NCI-H187 (cell line): Measurements from ENCODE around the gene PEX11A.

ENCODE experiments used
- DNase-seq, 2 experiments: peaks; one replicate each; lab custom pipeline; 2025; lab: John Stamatoyannopoulos, UW

The PEX11A gene

GRCh38 chr15:89654847-89655805 is 35.4 kb downstream of the PEX11A start, which contains the start of gene KIF7:
Gene KIF7 (minus strand): TSS chr15:89655467. CDS start chr15:89652930, 2,537 bp downstream.
- no peak for DNase-seq

GRCh38 chr15:89654301-89654761 is 36.2 kb downstream of the PEX11A start:
- DNase-seq = no peak

- no peak for DNase-seq
Observed at GRCh38 chr15:89653578-89653977, 37.0 kb downstream of the PEX11A start.

DNA sequence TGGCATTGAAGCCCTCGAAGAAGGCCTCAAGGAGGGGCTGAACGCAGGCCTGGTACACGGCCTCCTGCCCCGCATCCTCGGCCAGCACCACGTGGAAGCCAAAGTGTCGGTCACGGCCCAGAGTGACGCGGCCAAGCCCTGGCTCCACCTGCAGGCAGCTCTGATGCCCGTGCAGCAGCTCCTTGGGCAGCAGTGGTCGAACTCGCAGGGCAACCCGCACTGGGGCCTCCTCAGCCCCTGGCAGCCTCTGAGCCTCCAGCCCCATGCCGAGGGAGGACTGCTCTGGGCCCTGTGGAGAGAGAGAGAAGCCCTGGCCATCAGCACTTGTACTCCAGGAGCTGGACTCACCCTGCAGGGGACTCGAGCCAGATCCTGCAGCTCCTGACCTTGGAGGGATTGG is 37.9 kb downstream of the PEX11A start:
- DNase-seq = no peak

- DNase-seq = no peak
Observed at GRCh38 chr15:89652131-89652530, 38.4 kb downstream of the PEX11A start.

DNA sequence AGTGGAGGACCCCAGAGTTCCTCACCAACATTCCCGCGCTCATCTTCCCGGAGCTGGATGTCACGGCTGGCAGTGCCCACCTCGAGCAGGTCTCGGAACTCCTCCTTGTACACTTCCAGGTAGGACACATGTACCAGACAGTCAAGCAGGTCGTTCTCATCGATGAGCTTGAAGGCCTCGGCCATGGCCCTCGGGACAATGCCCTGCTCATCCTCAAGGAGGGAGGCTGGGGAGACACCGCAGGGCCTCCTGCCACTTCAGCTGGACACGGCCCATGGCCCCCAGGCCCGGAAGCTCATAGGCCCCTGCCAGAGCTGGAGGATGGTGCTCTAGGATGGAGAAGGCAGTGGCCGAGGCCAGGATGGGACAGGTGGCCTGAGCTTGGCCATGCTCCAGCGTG is 40.8 kb downstream of the PEX11A start:
- DNase-seq = no peak

DNA sequence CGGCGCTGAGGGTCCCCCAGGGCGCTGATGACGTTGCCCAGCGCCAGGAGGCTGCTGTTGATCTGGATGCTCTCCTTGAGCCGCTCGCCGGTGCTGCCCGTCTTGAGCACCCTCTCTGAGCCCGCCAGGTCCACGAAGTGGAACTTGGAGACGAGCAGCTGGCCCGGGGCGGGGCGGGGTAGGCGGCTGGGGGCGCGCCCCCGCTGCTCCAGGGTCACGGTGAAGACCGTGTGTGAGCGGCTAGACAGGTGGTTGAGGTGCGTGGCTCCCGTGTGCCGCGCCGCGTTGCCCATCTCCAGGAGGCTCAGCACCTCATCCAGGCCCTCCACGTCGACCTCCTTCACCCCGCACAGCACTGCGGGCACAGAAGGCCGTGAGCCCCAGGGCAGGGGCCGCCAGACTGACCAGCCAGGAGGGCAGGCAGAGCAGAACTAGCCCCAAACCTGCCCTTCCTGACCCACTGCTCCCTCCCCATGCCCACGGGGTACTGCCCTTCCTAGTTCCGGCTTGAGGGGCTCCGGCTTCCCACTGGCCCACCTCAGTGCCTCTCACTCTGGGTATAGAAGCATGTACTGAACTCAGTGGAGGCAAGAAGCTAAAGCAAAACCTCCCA is 41.4 kb downstream of the PEX11A start:
- DNase-seq = no peak

- no peak for DNase-seq
Observed at GRCh38 chr15:89648106-89649012, 42.2 kb downstream of the PEX11A start.

GRCh38 chr15:89647191-89647851 is 43.2 kb downstream of the PEX11A start:
- peak; percentile 12 to 38 for DNase-seq

- DNase-seq = no peak
Observed at GRCh38 chr15:89646416-89647141, 44.0 kb downstream of the PEX11A start.

DNA sequence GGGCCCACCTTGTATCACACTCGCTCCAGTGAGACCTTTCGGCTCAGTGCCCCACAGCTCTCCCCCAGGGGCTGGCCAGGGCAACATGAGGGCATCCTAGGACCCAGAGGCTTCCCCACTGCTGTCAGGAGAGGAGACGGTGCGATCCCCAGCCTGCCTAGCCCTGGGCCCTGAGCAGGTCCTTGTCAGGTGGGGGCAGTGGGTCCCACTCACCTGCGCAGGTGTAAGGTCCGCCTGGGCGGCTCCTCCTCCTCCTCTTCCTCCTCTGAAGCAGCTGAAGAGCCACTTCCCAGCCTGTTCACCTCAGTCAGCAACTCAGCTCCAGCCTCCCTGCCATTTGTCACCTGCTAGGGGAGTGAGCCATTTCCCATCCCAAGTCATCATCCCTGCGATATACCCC is 44.9 kb downstream of the PEX11A start:
- no peak for DNase-seq

GRCh38 chr15:89642106-89642505 is 48.4 kb downstream of the PEX11A start:
- no peak for DNase-seq

GRCh38 chr15:89641053-89641452 is 49.5 kb downstream of the PEX11A start:
- DNase-seq = no peak

- DNase-seq = no peak
Observed at GRCh38 chr15:89640245-89640644, 50.3 kb downstream of the PEX11A start.

GRCh38 chr15:89633585-89633984 is 57.0 kb downstream of the PEX11A start:
- DNase-seq = no peak

DNA sequence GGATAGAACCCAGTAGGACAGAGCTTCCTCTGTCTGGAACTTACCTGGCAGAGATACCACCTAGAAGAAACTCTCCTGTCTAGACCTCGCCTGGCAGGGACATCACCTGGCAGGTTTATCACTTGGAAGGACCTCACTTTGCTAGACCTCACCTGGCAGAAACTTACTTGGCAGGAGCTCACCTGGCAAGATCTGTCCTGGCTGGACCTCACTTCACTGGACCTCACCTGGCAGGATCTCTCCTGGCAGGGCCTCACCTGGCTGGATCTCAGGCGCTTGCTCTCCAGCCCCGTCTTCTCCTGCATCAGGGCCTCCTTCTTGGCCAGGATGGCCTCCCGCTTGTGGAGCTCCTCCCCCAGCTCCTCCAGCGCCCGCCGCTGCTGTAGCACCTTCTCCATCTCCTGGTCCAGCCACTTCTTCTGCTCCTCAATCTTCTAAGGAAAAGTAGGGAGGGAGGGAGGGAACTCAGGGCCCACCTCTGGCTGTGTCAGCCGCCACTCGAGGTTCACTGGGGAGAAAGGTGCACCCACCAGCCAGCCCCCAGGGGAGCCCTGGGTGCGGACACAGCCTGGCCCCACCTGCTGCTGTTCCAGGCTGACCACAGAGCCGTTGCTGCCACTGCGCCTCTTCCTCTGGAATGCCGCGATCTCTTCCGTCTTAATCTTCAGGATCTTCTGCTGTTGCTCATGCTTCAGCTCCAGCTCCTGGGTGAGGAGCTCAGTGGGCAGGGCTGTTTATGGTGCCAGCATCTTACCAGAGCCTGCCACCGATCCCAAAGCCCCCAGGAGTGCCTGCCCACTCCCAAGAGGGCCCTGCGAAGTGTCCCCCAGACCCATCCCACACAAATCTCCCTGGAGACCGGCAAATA is 57.8 kb downstream of the PEX11A start:
- no peak for DNase-seq

DNA sequence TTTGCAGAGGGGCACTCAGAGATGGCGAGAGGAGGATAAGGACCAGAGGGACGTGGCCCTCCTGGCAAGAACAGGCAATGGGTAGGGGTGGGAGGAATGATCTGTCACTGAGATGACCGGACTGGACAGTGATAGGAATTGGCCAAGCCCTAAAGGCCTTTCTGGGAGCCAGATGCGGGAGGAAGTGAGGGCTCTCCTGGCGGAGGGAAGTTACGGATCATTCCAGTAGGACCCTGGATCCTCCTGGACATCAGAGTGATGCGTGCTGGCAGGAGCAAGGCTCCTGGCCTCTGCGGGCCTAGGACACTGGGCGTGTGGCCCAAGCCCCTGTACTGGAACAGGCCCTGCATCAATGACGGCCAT is 58.7 kb downstream of the PEX11A start:
- no peak for DNase-seq
